Measurements from ENCODE around the gene GABRR1.

The GABRR1 gene

DNA sequence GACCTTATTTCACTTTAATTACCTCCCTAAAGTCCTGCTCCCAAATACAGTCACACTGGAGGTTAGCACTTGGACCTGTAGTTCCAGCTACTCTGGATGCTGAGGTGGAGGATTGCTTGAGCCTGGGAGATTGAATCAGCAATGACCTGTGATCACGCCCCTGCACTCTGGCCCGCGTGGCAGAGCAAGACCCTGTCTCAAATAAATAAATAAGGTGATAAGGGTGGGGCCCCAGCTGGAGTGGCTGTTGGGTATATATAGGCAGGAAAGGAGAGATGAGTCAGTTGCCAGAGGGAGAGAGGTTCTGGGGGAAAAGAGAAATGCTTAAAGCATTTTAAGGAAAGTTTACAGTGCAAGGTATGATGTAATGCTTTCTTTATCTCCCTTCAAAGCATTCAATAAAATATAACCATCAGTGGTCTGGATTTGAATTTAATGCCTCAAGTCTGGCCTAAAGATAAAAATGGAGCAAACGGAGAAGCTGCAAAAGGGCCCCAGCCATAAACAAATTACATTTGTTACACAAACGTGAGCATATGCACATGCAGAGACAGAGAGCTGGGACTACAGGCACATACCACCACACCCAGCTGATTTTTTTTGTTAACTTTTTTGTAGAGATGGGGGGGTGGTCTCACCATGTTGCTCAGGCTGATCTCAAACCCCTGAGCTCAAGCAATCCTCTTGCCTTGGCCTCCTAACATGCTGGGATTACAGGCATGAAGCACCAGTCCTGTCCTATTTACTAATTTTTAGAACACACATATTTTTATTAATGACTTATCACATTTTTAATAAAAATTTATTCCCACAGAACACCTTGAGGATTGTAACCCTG, 77.4 kb downstream of the GABRR1 start:
- Histone ChIP-seq H2AFZ (ENCODE audit: low read length) (no peak overlapping the region), H3K4me3 (ENCODE audit: low read depth, low read length, poor library complexity, severe bottlenecking) (no peak overlapping the region), H3K9me2 (ENCODE audit: low read depth, low read length) (no peaks in the 10 kb centered on the region), H3K9ac (ENCODE audit: low read length) (no peak overlapping the region), H3K27me3 (ENCODE audit: insufficient read depth, low read length) (no peaks in the 10 kb centered on the region; the same call in 1 of the 2 replicates), H3K4me1 (ENCODE audit: insufficient read depth, low read length, severe bottlenecking) (peaks cover 7% of the 10 kb centered on the region), H3K36me3 (ENCODE audit: insufficient read depth, low read length) (no peaks in the 10 kb centered on the region), H3K79me2 (ENCODE audit: insufficient read depth, low read length) (no peaks in the 10 kb centered on the region), H3K4me2 (ENCODE audit: low read length) (no peak overlapping the region), H3K27ac (ENCODE audit: low read depth, low read length, poor library complexity, severe bottlenecking) (no peak overlapping the region), H3F3A (ENCODE audit: insufficient read depth, low read length) (no peaks in the 10 kb centered on the region), H4K20me1 (ENCODE audit: insufficient read depth, low read length) (no peaks in the 10 kb centered on the region), H3K9me3 (ENCODE audit: low read length) (no peaks in the 10 kb centered on the region)
- TF ChIP-seq, protein P1, sequence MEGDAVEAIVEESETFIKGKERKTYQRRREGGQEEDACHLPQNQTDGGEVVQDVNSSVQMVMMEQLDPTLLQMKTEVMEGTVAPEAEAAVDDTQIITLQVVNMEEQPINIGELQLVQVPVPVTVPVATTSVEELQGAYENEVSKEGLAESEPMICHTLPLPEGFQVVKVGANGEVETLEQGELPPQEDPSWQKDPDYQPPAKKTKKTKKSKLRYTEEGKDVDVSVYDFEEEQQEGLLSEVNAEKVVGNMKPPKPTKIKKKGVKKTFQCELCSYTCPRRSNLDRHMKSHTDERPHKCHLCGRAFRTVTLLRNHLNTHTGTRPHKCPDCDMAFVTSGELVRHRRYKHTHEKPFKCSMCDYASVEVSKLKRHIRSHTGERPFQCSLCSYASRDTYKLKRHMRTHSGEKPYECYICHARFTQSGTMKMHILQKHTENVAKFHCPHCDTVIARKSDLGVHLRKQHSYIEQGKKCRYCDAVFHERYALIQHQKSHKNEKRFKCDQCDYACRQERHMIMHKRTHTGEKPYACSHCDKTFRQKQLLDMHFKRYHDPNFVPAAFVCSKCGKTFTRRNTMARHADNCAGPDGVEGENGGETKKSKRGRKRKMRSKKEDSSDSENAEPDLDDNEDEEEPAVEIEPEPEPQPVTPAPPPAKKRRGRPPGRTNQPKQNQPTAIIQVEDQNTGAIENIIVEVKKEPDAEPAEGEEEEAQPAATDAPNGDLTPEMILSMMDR (IDR thresholded peaks at IDR 0.05; ENCODE audit: low read length) = no peak
- no peak for TF ChIP-seq EZH2 (IDR thresholded peaks at IDR 0.05; ENCODE audit: borderline replicate concordance, low read length)

DNA sequence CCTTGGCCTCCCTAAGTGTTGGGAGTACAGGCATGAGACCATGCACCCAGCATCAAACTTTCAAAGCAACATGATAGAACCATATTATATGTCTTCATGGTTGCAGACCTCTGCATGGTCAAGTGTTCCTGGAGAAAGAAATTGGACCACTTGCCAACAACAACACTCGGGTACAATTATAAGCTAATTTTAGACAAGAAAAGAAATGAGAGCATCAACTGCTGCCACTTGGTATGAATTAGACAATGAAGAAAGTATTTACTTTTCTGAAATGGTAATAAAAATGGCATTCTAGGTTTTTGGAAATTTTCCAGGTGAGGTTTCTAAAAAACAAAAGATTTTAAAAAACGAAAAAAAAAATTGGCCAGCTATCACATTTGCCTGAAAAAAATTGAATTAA, 79.0 kb downstream of the GABRR1 start:
- no peaks in the 10 kb centered on the region for H4K20me1 ChIP-seq (ENCODE audit: insufficient read depth, low read length)
- no peak overlapping the region for H3K27ac ChIP-seq (ENCODE audit: low read depth, low read length, poor library complexity, severe bottlenecking)
- no peak overlapping the region for H3K9ac ChIP-seq (ENCODE audit: low read length)
- H3K9me3 ChIP-seq (ENCODE audit: low read length) = no peaks in the 10 kb centered on the region
- no peaks in the 10 kb centered on the region for H3K9me2 ChIP-seq (ENCODE audit: low read depth, low read length)
- no peaks in the 10 kb centered on the region for H3K79me2 ChIP-seq (ENCODE audit: insufficient read depth, low read length)
- H3K4me3 ChIP-seq (ENCODE audit: low read depth, low read length, poor library complexity, severe bottlenecking) = no peak overlapping the region
- no peaks in the 10 kb centered on the region for H3F3A ChIP-seq (ENCODE audit: insufficient read depth, low read length)
- H2AFZ ChIP-seq (ENCODE audit: low read length) = no peak overlapping the region
- H3K27me3 ChIP-seq (ENCODE audit: insufficient read depth, low read length) = no peaks in the 10 kb centered on the region; the same call in 1 of the 2 replicates
- no peaks in the 10 kb centered on the region for H3K4me1 ChIP-seq (ENCODE audit: insufficient read depth, low read length, severe bottlenecking)
- TF ChIP-seq EZH2 (IDR thresholded peaks at IDR 0.05; ENCODE audit: borderline replicate concordance, low read length) = no peak
- TF ChIP-seq, protein P1 (IDR thresholded peaks at IDR 0.05; ENCODE audit: low read length) = no peak
- no peaks in the 10 kb centered on the region for H3K36me3 ChIP-seq (ENCODE audit: insufficient read depth, low read length)
- H3K4me2 ChIP-seq (ENCODE audit: low read length) = no peak overlapping the region

GRCh38 chr6:89134723-89135122, 82.4 kb downstream of the GABRR1 start:
- Histone ChIP-seq H3F3A (ENCODE audit: insufficient read depth, low read length) (no peaks in the 10 kb centered on the region), H3K27ac (ENCODE audit: low read depth, low read length, poor library complexity, severe bottlenecking) (no peak overlapping the region), H3K79me2 (ENCODE audit: insufficient read depth, low read length) (no peaks in the 10 kb centered on the region), H3K4me3 (ENCODE audit: low read depth, low read length, poor library complexity, severe bottlenecking) (no peak overlapping the region), H3K36me3 (ENCODE audit: insufficient read depth, low read length) (no peaks in the 10 kb centered on the region), H3K9ac (ENCODE audit: low read length) (no peak overlapping the region), H3K27me3 (ENCODE audit: insufficient read depth, low read length) (no peaks in the 10 kb centered on the region; the same call in 1 of the 2 replicates), H3K4me2 (ENCODE audit: low read length) (no peak overlapping the region), H3K4me1 (ENCODE audit: insufficient read depth, low read length, severe bottlenecking) (no peaks in the 10 kb centered on the region), H4K20me1 (ENCODE audit: insufficient read depth, low read length) (no peaks in the 10 kb centered on the region), H3K9me2 (ENCODE audit: low read depth, low read length) (no peaks in the 10 kb centered on the region), H2AFZ (ENCODE audit: low read length) (no peak overlapping the region), H3K9me3 (ENCODE audit: low read length) (no peaks in the 10 kb centered on the region)
- no peak for TF ChIP-seq EZH2 (IDR thresholded peaks at IDR 0.05; ENCODE audit: borderline replicate concordance, low read length)
- TF ChIP-seq, protein P1 (IDR thresholded peaks at IDR 0.05; ENCODE audit: low read length) = no peak
